DMS153 treated with DMSO at 0.1 percent for 48 hours (cell line): ENCODE data around the gene ARL15.

Experiments
- DNase-seq: peaks from one replicate; lab custom pipeline; 2025; ENCODE audit not compliant: unreplicated experiment; lab: John Stamatoyannopoulos, UW

The ARL15 gene

DNA sequence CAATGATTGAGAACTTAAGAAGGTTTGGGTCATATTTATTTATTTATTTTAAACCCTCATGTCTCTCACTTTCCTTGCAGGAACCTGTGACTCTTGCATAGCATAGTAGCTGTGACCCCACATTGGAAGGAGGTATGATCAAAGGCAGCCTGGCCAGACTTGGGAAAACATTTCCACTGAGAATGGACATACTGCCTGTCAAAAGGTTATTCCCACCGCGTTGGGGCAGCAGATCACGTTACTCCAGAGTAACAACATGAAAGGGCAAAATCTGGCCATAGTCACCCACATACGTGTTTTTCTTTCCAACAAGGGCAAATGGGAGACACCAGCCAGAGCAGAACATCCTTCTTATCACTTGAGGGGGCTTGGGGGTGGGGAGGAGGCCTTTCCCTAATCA, 95.7 kb downstream of the ARL15 start:
- no peak for DNase-seq

- no peak for DNase-seq
These were observed 98.0 kb downstream of the ARL15 start for GRCh38 chr5:54212331-54212730.

DNA sequence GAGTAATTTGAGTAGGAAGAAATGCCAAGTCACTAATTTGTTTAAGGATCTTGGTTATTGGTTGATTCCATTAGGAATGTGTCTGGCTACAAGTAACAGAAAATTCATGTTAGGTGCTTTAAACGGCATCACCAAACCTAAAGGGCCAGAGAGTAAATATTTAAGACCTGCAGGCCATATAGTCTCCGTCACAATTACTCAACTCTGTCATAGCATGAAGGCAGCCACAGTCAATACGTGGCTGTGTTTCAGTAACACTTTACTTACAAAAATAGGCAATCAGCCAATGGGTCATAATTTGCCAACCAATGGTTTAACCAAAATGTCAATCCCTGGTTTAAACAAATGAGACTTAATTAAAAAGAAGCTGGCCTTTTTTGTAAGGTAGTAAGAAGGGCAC, 98.5 kb downstream of the ARL15 start:
- no peak for DNase-seq

DNA sequence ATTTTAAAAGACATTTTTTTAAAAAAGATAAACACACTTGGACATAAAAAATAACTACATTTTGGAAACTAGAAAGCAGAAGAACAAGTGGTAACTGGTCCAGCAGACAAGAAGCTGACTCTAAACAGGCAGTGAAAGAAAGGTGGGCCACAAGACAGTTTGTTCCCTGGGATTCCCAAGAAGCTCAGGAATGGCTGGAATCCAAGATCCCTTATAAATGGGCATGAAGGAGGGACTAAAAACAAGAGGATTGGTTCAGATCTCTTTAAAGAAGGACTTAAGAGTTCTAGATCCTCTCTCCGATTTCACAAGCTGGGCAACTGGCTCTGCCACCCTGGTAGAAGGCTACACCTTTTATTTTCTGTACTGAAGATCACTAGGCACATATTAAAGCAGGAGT, 102.8 kb downstream of the ARL15 start:
- DNase-seq, result no peak

DNA sequence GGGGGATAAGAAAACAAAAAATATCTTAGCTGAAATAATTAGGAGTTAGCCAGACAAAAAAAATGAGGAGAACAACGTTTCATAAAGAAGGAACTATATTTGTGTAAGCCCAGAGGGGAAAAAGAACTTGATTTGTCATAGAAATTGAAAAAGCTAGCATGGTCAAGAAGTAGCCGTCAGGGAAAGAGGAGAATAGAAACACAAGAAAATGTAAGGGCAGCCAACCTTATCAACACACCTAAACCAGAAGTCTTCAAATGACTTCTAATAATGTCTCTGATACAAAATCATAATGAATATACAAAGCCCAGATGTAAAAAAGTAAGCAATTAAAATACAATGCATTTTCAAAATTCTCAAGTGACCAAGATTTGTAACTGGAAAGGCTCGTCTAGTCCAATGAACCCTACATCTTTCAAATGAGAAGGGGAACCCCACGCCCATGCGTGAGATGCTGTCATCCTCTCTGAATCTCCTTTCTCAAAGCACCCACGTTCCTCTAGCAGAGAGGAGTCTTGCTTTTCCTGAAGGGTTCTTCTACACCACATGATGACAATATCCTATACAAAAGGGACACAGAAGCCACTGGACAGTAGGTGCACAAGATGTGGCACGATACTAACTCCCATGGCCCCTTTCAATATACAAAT, 103.7 kb downstream of the ARL15 start:
- DNase-seq, result no peak

- no peak for DNase-seq
These were observed 104.5 kb downstream of the ARL15 start for GRCh38 chr5:54205918-54206317.

- DNase-seq, result no peak
These were observed 104.9 kb downstream of the ARL15 start for GRCh38 chr5:54205453-54205852.

- no peak for DNase-seq
These were observed 113.4 kb downstream of the ARL15 start for GRCh38 chr5:54197018-54197417.

GRCh38 chr5:54195701-54196100, 114.7 kb downstream of the ARL15 start:
- no peak for DNase-seq

- DNase-seq, result no peak
These were observed 116.1 kb downstream of the ARL15 start for GRCh38 chr5:54194318-54194717.

- DNase-seq, result no peak
These were observed 122.7 kb downstream of the ARL15 start for GRCh38 chr5:54187694-54188093.

- no peak for DNase-seq
These were observed 123.4 kb downstream of the ARL15 start for GRCh38 chr5:54186912-54187445.

DNA sequence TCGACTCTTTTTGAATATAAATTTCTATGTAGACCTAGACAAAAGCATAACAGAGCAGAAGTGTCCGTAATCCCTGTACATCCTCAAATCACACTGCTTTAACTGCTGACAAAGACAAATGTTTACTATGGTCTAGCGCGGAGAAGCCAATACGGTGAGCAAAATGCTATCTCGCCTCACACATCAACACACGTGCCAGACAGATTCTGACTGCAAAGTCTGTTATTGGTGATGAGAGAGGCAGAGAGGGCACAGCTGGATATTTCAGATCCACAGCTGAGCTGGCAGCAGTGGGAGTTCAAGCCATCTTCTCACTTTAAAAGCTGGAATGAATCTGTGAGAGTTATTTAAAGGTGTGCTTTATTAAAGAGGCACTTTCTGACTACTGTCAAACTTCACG, 124.3 kb downstream of the ARL15 start:
- DNase-seq, result no peak

GRCh38 chr5:54184806-54185205, 125.6 kb downstream of the ARL15 start:
- no peak for DNase-seq

DNA sequence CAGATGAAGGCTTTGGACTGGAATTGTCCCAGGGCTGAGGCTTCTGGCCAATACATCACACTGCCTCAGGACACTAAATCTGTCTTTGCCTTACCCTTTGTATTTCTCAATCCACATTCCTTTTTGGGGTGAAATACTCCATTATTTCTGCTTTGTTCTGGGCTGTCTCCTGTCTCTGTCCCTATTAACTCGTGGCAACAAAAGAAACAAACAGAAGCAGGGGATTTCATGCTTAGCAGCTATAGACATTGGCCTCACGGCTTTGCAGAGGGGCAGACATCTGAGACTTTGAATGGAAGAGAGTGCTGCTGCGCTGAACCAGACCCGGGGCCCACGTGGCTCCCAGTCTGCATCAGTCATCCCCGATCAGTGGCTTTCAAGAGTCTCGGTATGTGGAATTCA, 129.7 kb downstream of the ARL15 start:
- no peak for DNase-seq

DNA sequence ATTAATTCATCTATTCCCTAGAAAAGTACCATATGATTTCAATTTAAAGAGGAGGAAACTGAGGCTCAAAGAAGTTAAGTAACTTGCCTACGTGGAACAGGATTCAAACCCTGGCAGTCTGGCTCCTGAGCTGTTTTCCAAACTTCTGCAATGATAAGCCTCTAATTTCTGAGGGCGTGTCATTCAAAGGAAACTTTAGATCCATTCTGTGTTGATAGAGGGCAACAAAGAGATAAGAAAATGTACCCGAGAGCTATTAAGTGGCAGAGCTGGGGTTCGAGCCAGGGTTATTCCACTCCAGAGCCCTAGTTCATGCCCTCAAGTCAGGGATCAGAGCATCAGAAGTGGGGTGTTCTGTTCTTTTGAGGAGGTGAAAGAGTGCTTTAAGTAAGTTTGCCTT, 131.4 kb downstream of the ARL15 start:
- DNase-seq, result no peak

GRCh38 chr5:54178207-54178606, 132.2 kb downstream of the ARL15 start:
- DNase-seq, result no peak

- DNase-seq, result no peak
These were observed 133.3 kb downstream of the ARL15 start for GRCh38 chr5:54177058-54177457.

DNA sequence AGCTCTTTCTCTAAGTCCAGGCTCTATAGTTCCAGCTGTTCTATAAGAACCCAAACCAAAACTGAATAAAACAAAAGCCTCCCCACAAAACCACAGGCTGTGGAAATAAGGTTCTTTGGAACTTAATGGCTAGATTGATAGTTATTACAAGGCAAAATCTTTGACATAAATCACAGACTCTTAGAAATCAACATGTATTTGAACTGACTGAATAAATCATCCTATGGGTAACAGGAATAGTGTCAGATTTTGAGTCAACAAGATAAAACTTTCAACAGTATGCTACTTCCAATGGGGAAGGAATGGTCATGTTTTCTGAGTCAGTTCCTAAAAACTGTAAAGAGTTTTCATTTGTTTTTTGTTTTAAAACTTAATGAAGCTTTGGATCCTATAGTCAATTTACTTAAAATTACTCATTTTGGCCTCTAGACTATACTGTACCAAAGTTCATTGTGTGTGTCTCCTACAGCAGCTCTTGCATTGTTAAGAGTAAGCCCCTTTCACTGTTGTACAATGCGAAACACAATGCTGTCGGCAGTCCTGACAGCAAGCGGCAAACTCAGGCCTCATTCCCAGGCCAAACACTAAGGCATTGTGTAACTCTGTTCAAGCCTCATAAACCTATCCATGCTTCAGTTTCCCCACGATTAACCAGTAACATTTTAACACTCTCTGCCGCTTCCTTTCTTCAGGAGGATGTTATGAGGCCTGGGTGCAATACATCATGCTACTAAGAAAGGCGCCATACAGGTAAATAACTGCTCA, 134.1 kb downstream of the ARL15 start:
- no peak for DNase-seq

GRCh38 chr5:54173251-54173650, 137.1 kb downstream of the ARL15 start:
- no peak for DNase-seq

DNA sequence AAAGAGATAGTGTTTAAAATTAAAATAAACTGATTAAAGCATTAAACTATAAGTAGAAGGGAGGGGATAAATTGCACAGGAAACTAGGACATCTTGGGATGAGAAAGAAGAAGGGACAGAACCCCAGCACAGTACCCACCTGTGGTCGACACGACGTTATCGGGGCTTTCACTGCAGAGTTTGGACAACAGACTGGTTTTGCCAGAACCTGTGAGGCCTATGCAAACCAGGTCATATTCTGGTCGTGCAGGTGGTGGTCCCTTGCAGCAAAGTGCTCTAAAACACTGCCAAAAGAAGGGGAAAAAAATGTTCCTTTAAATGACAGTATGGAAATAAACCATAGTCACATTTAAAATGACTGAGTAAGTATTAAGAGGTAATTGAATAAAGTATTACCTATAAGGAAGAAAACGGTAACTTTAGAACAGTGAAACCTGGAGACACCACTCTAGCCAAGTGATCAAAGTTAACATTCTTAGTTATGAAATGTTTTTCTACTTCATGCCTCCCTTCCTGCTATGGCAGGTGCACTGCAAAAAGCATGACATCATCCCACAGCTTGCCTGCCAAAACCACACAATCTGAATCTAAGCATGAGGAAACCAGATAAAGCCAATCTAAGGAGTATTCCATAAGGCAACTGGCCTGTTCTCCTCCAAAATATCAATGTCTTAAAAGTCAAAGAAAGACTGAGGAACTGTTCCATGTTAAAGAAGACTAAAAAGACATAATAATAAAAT, 138.6 kb downstream of the ARL15 start:
- no peak for DNase-seq

DNA sequence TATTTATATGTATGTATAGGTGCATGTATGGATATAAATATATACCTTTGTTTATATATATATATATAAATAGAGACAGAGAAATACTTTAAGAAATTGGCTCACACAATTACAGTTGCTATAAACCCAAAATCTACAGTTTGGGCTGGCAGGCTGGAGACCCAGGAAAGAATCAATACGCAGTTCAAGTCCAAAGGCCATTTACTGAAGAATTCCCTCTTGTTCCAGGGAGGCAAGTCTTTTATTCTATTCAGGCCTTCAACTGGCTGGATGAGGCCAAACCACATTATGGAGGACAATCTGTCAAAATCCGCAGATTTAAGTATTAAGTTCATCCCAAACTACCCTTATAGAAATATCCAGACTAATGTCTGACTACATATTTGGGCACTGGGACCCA, 144.7 kb downstream of the ARL15 start:
- no peak for DNase-seq
